GM18499 (cell line): Measurements from ENCODE around the gene LRP5.
"Not testable (repeated sequence)": the region's sequence is repeated elsewhere in the genome, so short reads cannot be mapped to it uniquely, and the experiment has no call there.

Source experiments
- ATAC-seq: cut with Tn5 transposase; IDR thresholded peaks from one replicate; pipeline ENCODE4 v1.9.1; 2021; ENCODE audit warnings: moderate number of reproducible peaks; ENCODE audit not compliant: insufficient read depth, unreplicated experiment

Gene LRP5

GRCh38 chr11:68432874-68433273, 120.5 kb downstream of the LRP5 start:
- ATAC-seq = no peak

- ATAC-seq = no peak
These were observed 121.2 kb downstream of the LRP5 start for GRCh38 chr11:68433541-68433940.

- not testable (repeated sequence) for ATAC-seq
These were observed 121.8 kb downstream of the LRP5 start for GRCh38 chr11:68434159-68434558.

DNA sequence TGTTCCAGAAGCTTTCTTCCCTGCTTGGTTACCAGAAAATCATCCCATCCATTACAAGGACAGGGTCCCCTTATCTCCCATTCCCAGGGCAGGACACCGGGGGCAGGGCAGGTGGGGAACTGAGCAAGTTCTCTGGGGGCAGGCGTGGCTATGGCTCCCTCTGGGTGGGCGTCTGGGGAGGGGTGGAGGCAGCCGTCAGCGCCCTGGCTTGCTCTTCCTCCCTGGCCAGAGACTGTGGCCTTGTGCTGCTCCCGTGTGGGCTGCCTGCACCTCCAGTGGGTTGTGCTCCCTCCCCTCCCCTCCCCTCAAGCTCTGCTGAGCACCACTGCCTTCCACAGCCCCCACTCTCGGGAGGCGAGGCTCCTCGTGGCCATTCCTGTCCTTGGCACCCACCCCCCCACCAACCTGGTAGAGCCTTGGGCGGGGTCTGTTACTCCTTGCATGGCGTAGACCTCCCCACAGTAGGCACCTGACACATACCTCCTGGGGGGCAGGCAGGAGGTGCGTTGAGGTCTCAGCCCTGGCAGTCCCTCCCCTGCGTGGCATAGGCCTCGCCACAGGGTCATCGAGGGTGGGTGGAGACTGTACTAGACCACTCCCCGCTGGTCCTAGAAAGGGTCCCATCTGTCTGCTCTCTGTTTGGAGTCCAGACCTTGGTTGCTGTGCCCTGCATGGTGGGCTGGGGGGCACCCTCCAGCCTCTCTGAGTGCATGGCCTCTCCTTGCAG, 123.9 kb downstream of the LRP5 start:
- ATAC-seq = no peak

- ATAC-seq = no peak
These were observed 124.9 kb downstream of the LRP5 start for GRCh38 chr11:68436985-68437926.

GRCh38 chr11:68437927-68438657, 125.7 kb downstream of the LRP5 start:
- ATAC-seq = no peak

GRCh38 chr11:68438658-68439259, 126.4 kb downstream of the LRP5 start:
- no peak for ATAC-seq

DNA sequence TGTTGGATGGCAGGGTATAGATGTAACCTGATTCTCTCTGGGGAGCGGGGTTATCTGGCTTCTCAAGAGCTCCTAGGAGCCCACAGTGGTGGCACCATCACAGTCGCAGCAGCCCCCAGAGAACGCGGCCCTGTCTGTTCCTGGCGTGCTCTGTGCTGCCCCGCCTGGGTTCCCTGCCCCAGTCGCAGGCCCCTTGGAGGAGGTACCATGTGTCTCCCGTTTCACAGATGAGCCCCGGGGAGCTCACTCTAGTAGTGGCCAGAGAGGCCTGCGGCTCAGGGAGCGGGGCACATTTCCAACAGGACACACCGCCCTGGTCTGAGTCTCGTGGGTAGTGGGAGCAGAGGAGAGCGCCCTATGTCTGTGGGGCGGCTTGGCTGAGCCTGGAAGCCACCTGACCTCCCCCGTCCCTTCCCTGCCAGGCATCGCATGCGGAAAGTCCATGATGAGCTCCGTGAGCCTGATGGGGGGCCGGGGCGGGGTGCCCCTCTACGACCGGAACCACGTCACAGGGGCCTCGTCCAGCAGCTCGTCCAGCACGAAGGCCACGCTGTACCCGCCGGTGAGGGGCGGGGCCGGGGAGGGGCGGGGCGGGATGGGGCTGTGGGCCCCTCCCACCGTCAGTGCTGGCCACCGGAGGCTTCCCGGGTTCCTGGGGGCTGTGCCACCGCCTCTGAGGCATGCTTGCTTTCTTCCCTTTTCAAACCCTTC, 127.1 kb downstream of the LRP5 start:
- no peak for ATAC-seq

DNA sequence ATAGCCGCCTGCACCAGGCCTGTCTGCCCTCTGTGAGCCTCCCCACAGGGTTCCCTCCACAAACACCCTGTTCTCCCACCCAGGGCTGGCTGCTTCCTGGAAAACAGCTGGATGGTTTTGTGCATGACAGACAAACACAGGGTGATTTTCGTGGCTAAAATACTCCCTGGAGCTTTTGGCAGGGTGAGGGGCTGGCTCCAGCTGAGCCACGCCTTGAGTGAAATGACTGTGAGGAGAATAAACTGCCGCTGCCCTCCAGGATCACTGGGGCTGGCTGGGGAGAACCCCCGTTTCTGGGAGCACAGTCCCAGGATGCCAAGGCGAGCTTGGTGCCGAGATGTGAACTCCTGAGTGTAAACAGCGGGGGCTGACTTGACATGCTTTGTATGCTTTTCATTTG, 127.8 kb downstream of the LRP5 start:
- ATAC-seq = no peak

DNA sequence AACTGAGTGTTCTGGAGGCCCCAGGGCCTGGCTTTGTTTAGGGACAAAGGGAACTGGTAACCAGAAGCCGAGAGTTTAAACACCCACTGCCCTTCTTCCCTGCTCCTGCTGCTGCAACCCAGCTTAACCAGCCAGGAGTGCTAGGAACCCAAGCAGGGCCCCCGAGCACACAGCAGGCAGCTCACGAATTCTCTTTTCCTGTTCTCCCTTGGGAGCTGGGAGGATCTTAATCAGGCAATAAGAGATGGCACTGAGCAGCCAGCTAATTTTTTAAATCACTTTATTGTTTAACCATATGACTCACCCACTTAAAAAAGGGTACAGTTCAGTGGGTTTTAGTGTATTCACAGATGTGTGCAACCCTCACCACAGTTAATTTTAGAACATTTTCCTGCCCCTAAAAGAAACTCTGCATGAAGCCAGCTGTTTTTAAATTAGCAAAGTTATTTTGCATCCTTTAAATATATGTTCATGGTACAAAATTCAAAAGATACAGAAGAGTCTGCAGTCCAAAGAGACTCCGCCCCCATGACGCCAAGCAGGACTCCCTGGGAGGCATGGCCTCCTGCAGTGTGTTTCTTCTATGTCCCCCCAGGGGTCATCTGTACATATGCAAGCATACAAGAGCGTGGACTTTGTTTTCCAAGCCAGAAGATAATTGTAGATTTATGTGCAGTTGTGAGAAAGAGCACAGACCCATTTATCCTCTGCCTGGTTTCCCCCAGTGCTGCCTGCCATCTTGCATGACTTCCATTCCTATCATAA, 129.3 kb downstream of the LRP5 start:
- no peak for ATAC-seq

GRCh38 chr11:68442433-68442832, 130.0 kb downstream of the LRP5 start:
- ATAC-seq = no peak

GRCh38 chr11:68444566-68444965, 132.2 kb downstream of the LRP5 start:
- ATAC-seq = no peak

DNA sequence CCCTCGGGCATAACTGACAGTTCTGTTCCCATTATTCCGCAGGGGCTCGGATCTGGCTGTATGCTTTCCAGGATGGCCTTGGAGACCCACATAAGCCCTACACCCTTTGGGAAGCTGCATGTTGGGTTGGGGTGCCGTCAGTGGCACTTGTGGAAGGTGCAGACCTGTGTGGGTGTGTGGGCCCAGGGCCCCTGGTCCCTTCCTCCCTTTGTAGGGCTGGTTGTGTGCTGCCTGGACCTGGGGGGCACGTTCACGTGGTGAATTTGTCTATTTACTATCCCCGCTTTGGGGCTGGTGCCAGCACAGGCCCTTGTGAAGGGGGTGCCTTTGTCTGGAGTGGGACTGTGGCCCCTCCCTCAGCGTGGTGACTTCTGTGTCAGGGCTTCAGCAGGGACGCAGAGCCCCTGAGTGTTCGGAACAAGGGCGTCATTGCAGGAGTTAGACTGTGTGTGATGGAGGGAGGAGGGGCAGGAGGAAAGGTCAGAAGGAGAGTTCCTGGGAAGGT, 133.2 kb downstream of the LRP5 start:
- ATAC-seq = no peak

DNA sequence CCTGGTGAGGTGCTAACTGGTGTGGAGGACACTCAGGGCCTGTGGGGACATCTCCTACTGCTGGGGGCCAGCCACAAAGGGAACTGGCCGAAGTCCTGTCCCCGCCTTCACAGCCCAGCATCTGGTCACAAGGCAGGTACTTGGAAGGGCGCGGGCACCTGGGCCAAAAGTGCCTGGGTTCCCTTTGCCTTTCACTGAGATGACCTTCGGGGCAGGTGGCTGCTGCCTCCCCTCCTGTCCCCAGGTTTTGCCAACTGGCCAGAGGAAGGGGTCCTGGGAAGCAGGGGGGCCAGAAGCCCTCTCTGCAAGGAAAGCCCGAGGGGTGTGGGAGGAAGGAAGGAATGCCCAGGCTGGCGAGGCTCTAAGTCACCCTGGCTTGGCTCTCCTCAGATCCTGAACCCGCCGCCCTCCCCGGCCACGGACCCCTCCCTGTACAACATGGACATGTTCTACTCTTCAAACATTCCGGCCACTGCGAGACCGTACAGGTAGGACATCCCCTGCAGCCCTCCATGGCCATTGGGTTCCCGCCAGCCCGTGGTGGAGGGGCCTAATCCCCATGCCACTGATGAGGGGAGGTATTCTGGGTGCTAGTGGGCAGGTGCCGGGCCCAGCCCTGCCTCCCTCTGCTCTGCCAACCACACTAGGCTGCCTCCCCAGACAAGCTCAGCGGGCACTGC, 133.8 kb downstream of the LRP5 start:
- no peak for ATAC-seq

- ATAC-seq = no peak
These were observed 134.8 kb downstream of the LRP5 start for GRCh38 chr11:68447015-68447801.

GRCh38 chr11:68447914-68448313, 135.5 kb downstream of the LRP5 start:
- not testable (repeated sequence) for ATAC-seq

GRCh38 chr11:68448604-68449011, 136.2 kb downstream of the LRP5 start:
- ATAC-seq = no peak

- ATAC-seq = no peak
These were observed 137.6 kb downstream of the LRP5 start for GRCh38 chr11:68449951-68450350.
